Panc1 (cell line): Measurements from ENCODE around the gene ESCO1.

Experiments used
- POLR2AphosphoS5 ChIP-seq: IDR thresholded peaks from 2 replicates; pipeline ENCODE4 v1.6.1; 2012; ENCODE audit warnings: mild to moderate bottlenecking, low read depth, low read length, moderate library complexity
- TF ChIP-seq, protein P1 (sequence below): fragments of 450-650 bp; IDR thresholded peaks from 2 replicates; pipeline ENCODE4 v1.5.1; 2017; ENCODE audit warnings: mild to moderate bottlenecking

DNA sequence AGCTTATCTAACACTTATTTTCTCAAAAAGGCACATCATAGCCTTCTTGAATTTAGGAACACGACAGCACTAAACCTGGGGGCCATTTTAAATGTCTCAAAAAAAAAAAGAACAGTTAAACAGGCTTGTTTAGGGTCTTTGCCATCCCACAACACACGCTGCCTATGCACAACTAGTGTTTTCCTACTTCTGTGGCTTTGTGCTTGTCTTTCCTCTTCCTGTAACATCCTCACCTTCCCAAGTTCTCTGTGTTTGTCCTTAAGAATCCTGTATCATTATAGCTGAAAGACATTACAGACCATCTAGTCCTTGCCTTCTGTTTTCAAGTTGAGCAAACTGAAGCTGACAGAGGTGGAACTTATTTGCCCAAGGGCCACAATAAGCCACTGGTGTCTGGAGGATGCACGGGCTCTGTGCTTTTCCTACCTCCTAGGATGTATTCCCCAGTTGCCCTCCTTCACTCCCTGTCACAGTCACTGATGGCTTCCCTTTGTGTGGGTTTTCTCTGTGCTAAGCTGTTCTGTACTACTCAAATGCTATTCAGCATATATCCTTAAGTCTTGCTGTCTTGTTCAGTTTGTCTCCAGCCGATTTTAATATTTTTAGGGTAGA, 34.2 kb upstream of the ESCO1 start:
- TF ChIP-seq, protein P1, sequence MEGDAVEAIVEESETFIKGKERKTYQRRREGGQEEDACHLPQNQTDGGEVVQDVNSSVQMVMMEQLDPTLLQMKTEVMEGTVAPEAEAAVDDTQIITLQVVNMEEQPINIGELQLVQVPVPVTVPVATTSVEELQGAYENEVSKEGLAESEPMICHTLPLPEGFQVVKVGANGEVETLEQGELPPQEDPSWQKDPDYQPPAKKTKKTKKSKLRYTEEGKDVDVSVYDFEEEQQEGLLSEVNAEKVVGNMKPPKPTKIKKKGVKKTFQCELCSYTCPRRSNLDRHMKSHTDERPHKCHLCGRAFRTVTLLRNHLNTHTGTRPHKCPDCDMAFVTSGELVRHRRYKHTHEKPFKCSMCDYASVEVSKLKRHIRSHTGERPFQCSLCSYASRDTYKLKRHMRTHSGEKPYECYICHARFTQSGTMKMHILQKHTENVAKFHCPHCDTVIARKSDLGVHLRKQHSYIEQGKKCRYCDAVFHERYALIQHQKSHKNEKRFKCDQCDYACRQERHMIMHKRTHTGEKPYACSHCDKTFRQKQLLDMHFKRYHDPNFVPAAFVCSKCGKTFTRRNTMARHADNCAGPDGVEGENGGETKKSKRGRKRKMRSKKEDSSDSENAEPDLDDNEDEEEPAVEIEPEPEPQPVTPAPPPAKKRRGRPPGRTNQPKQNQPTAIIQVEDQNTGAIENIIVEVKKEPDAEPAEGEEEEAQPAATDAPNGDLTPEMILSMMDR, result no peak
- peak; percentile 51; the same call in 1 of the 2 replicates for TF ChIP-seq POLR2AphosphoS5
